Activated CD4-positive, alpha-beta T cell treated with anti-CD3 and anti-CD28 coated beads, Interleukin-2, amount 10 ng/mL, durations not matched to agents 7 days and 5 days (primary cell): ENCODE results near the gene TRIM44. TPM values are rescaled to one million over a fixed set of nuclear protein-coding genes. Genes with fewer than 3 reads are reported as not detected.
"Not testable (repeated sequence)": the region's sequence is repeated elsewhere in the genome, so short reads cannot be mapped to it uniquely, and the experiment has no call there.

Experiments used
- CTCF ChIA-PET: fragments of 350-600 bp; sonication (Branson Sonifier 250); formaldehyde crosslinking; loops from one replicate; lab custom pipeline; 2021; ENCODE audit warnings: antibody characterized with exemption; lab: Charles Lee
- POLR2A ChIA-PET: fragments of 350-600 bp; sonication (Branson Sonifier 250); formaldehyde crosslinking; loops from one replicate; lab custom pipeline; 2021; ENCODE audit warnings: antibody characterized with exemption; lab: Charles Lee
- DNase-seq: peaks from one replicate; pipeline ENCODE4 v3.0.0-alpha.2; 2020
- H3K27ac Mint-ChIP-seq: one replicate; pipeline ENCODE4 v1.8.0; 2021; ENCODE audit warnings: mild to moderate bottlenecking, moderate library complexity, mixed read lengths
- H3K27me3 Mint-ChIP-seq: one replicate; pipeline ENCODE4 v1.8.0; 2021; ENCODE audit warnings: mixed read lengths
- H3K36me3 Mint-ChIP-seq: one replicate; pipeline ENCODE4 v1.8.0; 2021; ENCODE audit warnings: low read depth, mixed read lengths
- H3K4me1 Mint-ChIP-seq: one replicate; pipeline ENCODE4 v1.8.0; 2021; ENCODE audit warnings: mixed read lengths
- H3K4me3 Mint-ChIP-seq: one replicate; pipeline ENCODE4 v1.8.0; 2021; ENCODE audit warnings: mild to moderate bottlenecking, moderate library complexity, mixed read lengths
- H3K9me3 Mint-ChIP-seq: one replicate; pipeline ENCODE4 v1.8.0; 2021; ENCODE audit warnings: mixed read lengths
- total RNA-seq, 2 experiments: library from RNA; stranded (reverse); gene quantifications; one replicate each; pipeline ENCODE4 v1.2.3, GENCODE V29; 2021

Gene TRIM44
- total RNA-seq, 2 experiments from 2014 or later = 34.9 to 42.6 TPM

GRCh38 chr11:35664977-35665441 lies 2.4 kb downstream of the TRIM44 start:
- H3K4me3 Mint-ChIP-seq = no peak overlapping the region
- POLR2A ChIA-PET = no interaction called here
- peaks cover 44% of the 10 kb centered on the region for H3K4me1 Mint-ChIP-seq

GRCh38 chr11:35667257-35667656 lies 4.7 kb downstream of the TRIM44 start:
- ChIA-PET CTCF (interaction anchor here (0.9 kb wide), 1 partner anchor 155 kb away, joined by 3 read pairs; no protein-coding TSS in a partner anchor), POLR2A (no interaction called here)
- DNase-seq = no peak
- peaks cover 48% of the 10 kb centered on the region for H3K9me3 Mint-ChIP-seq
- no peaks in the 10 kb centered on the region for H3K27me3 Mint-ChIP-seq
- H3K4me3 Mint-ChIP-seq = no peak overlapping the region
- peaks cover 66% of the 10 kb centered on the region for H3K36me3 Mint-ChIP-seq
- no peak overlapping the region for H3K27ac Mint-ChIP-seq
- peaks cover 47% of the 10 kb centered on the region for H3K4me1 Mint-ChIP-seq

More at GRCh38 chr11:35664977-35665441, 2.4 kb downstream of the TRIM44 start:
- H3K27ac Mint-ChIP-seq = no peak overlapping the region
- peaks cover 56% of the 10 kb centered on the region for H3K36me3 Mint-ChIP-seq
- CTCF ChIA-PET = interaction anchor here (0.6 to 0.7 kb wide), 3 partner anchors 147 to 827 kb away, joined by 3 to 4 read pairs (median 3); no protein-coding TSS in a partner anchor
- no peak for DNase-seq
- peaks cover 42% of the 10 kb centered on the region for H3K9me3 Mint-ChIP-seq
- peaks cover 4% of the 10 kb centered on the region for H3K27me3 Mint-ChIP-seq

GRCh38 chr11:35668350-35668749 lies 5.8 kb downstream of the TRIM44 start:
- Mint-ChIP-seq H3K36me3 (peaks cover 57% of the 10 kb centered on the region), H3K9me3 (peaks cover 44% of the 10 kb centered on the region), H3K4me1 (peaks cover 42% of the 10 kb centered on the region)
- DNase-seq, H3K4me3 Mint-ChIP-seq, H3K27ac Mint-ChIP-seq, POLR2A ChIA-PET, H3K27me3 Mint-ChIP-seq, CTCF ChIA-PET: not testable (repeated sequence)

GRCh38 chr11:35671396-35672127 lies 9.0 kb downstream of the TRIM44 start:
- peaks cover 18% of the 10 kb centered on the region for H3K4me1 Mint-ChIP-seq
- no peak overlapping the region for H3K4me3 Mint-ChIP-seq
- ChIA-PET CTCF (no interaction called here), POLR2A (no interaction called here)
- H3K36me3 Mint-ChIP-seq = peaks cover 31% of the 10 kb centered on the region
- H3K9me3 Mint-ChIP-seq = peaks cover 23% of the 10 kb centered on the region
- no peaks in the 10 kb centered on the region for H3K27me3 Mint-ChIP-seq
- H3K27ac Mint-ChIP-seq = no peak overlapping the region
- no peak for DNase-seq

GRCh38 chr11:35672608-35673007 lies 10.0 kb downstream of the TRIM44 start:
- Mint-ChIP-seq H3K27ac (no peak overlapping the region), H3K4me1 (peaks cover 15% of the 10 kb centered on the region), H3K9me3 (peaks cover 17% of the 10 kb centered on the region), H3K36me3 (peaks cover 25% of the 10 kb centered on the region), H3K4me3 (no peak overlapping the region), H3K27me3 (no peaks in the 10 kb centered on the region)
- ChIA-PET CTCF (no interaction called here), POLR2A (no interaction called here)
- DNase-seq = no peak

- ChIA-PET POLR2A (no interaction called here), CTCF (interaction anchor here (0.9 kb wide), 1 partner anchor 21 kb away, joined by 3 read pairs; no protein-coding TSS in a partner anchor)
- Mint-ChIP-seq H3K27me3 (no peaks in the 10 kb centered on the region), H3K9me3 (peaks cover 3% of the 10 kb centered on the region), H3K4me1 (peaks cover 12% of the 10 kb centered on the region), H3K27ac (no peak overlapping the region), H3K36me3 (peaks cover 4% of the 10 kb centered on the region), H3K4me3 (no peak overlapping the region)
- DNase-seq = no peak
Observed at GRCh38 chr11:35675901-35676610, 13.5 kb downstream of the TRIM44 start.

GRCh38 chr11:35676611-35676965 lies 14.0 kb downstream of the TRIM44 start:
- ChIA-PET CTCF (no interaction called here), POLR2A (no interaction called here)
- peaks cover 4% of the 10 kb centered on the region for H3K36me3 Mint-ChIP-seq
- no peak overlapping the region for H3K27ac Mint-ChIP-seq
- H3K9me3 Mint-ChIP-seq = peaks cover 3% of the 10 kb centered on the region
- no peak for DNase-seq
- peaks cover 16% of the 10 kb centered on the region for H3K4me1 Mint-ChIP-seq
- no peak overlapping the region for H3K4me3 Mint-ChIP-seq
- no peaks in the 10 kb centered on the region for H3K27me3 Mint-ChIP-seq

GRCh38 chr11:35677904-35678303 lies 15.3 kb downstream of the TRIM44 start:
- H3K27me3 Mint-ChIP-seq = no peaks in the 10 kb centered on the region
- POLR2A ChIA-PET = no interaction called here
- H3K9me3 Mint-ChIP-seq = peaks cover 3% of the 10 kb centered on the region
- peaks cover 2% of the 10 kb centered on the region for H3K36me3 Mint-ChIP-seq
- H3K27ac Mint-ChIP-seq = no peak overlapping the region
- no peak for DNase-seq
- no peak overlapping the region for H3K4me3 Mint-ChIP-seq
- H3K4me1 Mint-ChIP-seq = peaks cover 11% of the 10 kb centered on the region
- CTCF ChIA-PET = no interaction called here

GRCh38 chr11:35678471-35678870 lies 15.9 kb downstream of the TRIM44 start:
- Mint-ChIP-seq H3K27me3 (no peaks in the 10 kb centered on the region), H3K9me3 (peaks cover 3% of the 10 kb centered on the region), H3K4me1 (peaks cover 11% of the 10 kb centered on the region)

GRCh38 chr11:35678975-35679374 lies 16.4 kb downstream of the TRIM44 start:
- no peak for DNase-seq
- POLR2A ChIA-PET = no interaction called here
- Mint-ChIP-seq H3K27ac (no peak overlapping the region), H3K9me3 (peaks cover 3% of the 10 kb centered on the region), H3K36me3 (peaks cover 2% of the 10 kb centered on the region), H3K4me1 (peaks cover 11% of the 10 kb centered on the region), H3K4me3 (no peak overlapping the region), H3K27me3 (no peaks in the 10 kb centered on the region)
- CTCF ChIA-PET = interaction anchor here (0.7 kb wide), 1 partner anchor 347 kb away, joined by 4 read pairs; no protein-coding TSS in a partner anchor

More at GRCh38 chr11:35678471-35678870, 15.9 kb downstream of the TRIM44 start:
- no peak overlapping the region for H3K27ac Mint-ChIP-seq
- POLR2A ChIA-PET = no interaction called here
- no peak for DNase-seq
- peaks cover 2% of the 10 kb centered on the region for H3K36me3 Mint-ChIP-seq
- CTCF ChIA-PET = no interaction called here
- H3K4me3 Mint-ChIP-seq = no peak overlapping the region

- Mint-ChIP-seq H3K4me1 (peaks cover 11% of the 10 kb centered on the region), H3K9me3 (peaks cover 3% of the 10 kb centered on the region), H3K4me3 (no peak overlapping the region), H3K27ac (no peak overlapping the region), H3K27me3 (no peaks in the 10 kb centered on the region), H3K36me3 (peaks cover 2% of the 10 kb centered on the region)
- POLR2A ChIA-PET = no interaction called here
- DNase-seq = no peak
- CTCF ChIA-PET = no interaction called here
Observed at GRCh38 chr11:35680506-35680905, 17.9 kb downstream of the TRIM44 start.

- ChIA-PET POLR2A (no interaction called here), CTCF (no interaction called here)
- Mint-ChIP-seq H3K36me3 (peaks cover 8% of the 10 kb centered on the region), H3K4me3 (no peak overlapping the region), H3K4me1 (peaks cover 11% of the 10 kb centered on the region), H3K9me3 (peaks cover 3% of the 10 kb centered on the region), H3K27me3 (no peaks in the 10 kb centered on the region), H3K27ac (no peak overlapping the region)
- no peak for DNase-seq
Observed at GRCh38 chr11:35681163-35681767, 18.7 kb downstream of the TRIM44 start.
